ENCODE results near the gene FIBCD1.

The FIBCD1 gene

GRCh38 chr9:130893341-130894101 is 45.5 kb downstream of the FIBCD1 start:
- no peak for DNase-seq

DNA sequence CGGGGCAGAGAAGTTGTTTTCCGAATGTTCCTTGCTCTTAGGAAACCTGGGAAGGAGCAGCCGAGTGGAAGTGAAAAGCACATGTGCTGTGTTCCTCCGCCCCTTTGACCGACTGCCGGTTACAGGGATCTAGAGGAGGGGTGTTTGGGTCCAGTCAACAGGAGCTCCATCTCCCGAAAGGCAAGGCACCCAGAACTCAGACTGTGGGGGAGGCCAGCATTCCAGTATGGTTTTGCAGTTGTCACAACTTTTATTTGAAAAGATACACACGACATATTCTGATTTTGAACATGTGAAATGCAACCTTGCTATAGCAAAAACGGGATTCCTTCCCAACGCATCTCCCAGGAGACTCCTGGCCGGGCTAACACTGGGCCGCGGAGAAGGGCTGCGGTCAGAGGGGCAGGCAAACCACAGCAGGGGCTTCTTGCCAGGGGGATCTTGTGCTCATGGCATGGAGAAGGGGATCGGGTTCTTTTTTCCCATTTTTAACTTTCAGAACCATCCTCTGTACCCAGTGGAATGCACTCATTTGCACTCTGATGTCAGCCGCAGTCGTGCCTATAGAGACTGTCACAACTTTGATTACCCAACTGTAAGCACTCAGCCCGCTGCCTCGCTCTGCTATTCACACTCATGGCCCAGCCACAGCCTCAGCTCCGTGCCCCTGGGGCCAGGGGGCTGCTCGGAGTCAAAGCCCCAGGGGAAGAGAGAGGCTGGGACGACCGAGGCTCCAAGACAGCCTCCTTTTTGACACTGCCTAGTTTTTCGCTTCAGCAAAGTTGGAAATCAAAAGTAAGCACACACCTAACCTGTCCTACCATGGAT is 46.4 kb downstream of the FIBCD1 start:
- no peak for DNase-seq

DNA sequence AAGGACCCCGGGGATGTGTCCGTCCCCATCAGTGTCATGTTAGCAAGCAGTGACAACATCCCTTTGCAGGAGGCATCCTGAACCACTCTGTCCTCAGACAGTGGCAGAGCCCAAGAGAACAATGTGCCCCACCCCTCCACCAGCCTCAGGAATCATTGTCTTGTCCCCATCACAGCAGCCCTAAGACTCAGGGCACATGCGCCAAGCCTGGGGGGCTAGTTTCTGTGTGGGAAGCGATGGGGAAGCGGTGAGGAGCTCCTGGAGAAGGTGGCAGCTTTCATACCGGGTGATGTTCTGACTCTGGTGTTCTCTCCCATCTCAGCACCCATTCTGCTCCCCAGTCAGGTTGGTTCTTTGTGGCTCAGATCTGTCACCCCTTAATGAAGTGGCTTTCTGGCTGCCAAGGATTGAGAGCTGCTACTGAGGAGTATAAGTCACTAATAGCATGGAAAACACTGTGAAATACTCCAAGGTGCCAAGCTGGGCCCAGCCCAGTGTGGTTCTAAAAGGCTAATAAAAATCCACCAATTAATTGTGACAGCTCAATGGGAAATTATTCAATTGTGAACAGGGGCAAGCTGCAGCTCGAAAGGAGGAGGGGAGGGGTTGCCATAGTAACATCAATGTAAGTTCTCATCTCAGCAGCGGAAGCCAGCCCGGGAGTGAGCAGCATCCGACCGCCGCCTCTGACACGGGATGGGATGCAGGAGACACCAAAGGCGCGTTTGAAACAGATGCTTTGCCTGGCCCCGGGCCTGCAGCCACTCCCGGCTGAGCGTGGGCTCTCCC is 47.2 kb downstream of the FIBCD1 start:
- no peak for DNase-seq

- no peak for DNase-seq
Measured at GRCh38 chr9:130890870-130891687, 48.0 kb downstream of the FIBCD1 start.

DNA sequence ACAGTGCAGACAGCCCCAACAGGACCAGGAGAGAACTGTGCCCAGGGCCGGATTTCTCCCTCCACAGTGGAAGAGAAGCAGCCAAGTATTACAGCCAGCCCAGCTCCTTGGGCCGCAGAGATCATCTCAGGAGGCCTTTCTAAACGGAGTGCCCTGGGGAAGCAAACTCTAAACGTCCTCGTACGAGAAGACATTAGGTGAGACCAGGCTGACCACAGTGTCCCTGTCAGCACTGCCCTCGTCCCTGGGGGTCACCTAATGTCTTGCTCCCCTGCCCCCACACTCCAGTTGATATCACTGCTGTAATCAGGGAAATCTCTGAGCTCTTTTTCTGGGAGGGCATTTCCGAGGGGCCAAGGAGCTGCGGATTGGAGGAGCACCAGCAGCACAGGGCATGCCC is 48.9 kb downstream of the FIBCD1 start:
- no peak for DNase-seq

DNA sequence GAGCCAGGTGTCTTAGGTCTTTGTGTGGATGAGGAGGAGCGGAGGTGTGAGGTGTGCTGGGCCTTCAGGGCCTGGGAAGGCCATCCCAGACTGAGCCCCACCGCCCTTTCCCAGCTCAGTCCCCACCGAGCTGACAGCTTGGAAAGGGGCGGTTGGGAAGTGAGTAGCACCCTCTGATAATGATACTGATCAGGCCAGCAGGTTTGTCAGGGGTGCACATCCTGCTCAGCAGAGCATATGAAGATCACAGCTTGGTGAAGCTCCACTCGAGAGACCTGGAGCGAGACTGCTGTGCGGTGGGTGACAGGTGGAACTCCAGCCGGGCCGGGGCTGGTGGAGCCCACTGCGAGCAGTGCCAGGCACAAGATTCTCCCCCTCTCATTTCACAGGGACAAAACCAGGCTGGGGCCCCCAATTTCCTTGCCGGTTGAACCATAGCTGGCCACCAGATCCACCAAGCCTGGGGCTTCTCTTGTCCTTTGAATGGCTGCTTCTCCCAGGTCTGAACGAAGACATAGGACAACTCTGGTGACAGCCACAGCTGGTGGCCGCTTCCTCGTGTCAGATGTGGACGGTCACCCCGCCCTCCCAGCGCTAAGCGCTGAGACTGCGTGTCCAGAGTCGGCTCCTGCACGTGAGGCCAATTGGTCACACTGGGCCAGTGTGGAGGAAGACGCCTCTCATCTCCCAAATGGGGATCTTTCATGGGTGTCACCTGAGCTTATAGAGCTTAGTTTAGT is 50.7 kb downstream of the FIBCD1 start:
- DNase-seq, result no peak

- no peak for DNase-seq
Measured at GRCh38 chr9:130887494-130888144, 51.4 kb downstream of the FIBCD1 start.

GRCh38 chr9:130886981-130887380 is 52.1 kb downstream of the FIBCD1 start:
- DNase-seq, result no peak

DNA sequence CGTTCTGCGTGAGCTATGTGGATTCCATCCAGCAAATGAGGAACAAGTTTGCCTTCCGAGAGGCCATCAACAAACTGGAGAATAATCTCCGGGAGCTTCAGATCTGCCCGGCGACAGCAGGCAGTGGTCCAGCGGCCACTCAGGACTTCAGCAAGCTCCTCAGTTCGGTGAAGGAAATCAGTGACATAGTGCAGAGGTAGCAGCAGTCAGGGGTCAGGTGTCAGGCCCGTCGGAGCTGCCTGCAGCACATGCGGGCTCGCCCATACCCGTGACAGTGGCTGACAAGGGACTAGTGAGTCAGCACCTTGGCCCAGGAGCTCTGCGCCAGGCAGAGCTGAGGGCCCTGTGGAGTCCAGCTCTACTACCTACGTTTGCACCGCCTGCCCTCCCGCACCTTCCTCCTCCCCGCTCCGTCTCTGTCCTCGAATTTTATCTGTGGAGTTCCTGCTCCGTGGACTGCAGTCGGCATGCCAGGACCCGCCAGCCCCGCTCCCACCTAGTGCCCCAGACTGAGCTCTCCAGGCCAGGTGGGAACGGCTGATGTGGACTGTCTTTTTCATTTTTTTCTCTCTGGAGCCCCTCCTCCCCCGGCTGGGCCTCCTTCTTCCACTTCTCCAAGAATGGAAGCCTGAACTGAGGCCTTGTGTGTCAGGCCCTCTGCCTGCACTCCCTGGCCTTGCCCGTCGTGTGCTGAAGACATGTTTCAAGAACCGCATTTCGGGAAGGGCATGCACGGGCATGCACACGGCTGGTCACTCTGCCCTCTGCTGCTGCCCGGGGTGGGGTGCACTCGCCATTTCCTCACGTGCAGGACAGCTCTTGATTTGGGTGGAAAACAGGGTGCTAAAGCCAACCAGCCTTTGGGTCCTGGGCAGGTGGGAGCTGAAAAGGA is 53.3 kb downstream of the FIBCD1 start:
- DNase-seq, result no peak

GRCh38 chr9:130884542-130885483 is 54.2 kb downstream of the FIBCD1 start:
- DNase-seq, result no peak

- no peak for DNase-seq
Measured at GRCh38 chr9:130884111-130884531, 54.9 kb downstream of the FIBCD1 start.

- DNase-seq, result no peak
Measured at GRCh38 chr9:130883479-130883878, 55.6 kb downstream of the FIBCD1 start.

DNA sequence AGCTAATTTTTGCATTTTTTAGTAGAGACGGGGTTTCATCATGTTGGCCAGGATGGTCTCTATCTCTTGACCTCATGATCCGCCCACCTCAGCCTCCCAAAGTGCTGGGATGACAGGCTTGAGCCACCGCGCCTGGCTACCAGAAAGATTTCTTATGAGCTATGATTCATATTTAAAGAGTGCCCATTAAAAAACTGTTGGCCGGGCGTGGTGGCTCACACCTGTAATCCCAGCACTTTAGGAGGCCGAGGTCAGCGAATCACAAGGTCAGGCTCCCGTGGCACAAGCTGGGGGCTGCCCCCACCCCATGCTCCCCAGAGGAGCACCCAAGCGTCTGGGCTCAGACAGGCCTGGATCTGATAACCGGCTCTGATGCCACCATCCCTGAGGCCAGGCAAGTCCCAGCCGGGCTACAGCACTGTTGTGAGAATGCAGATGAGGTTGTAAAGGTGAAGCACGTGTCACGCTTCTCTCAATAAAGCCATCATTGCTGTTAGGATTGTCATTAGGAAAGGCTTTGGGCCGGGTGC is 56.3 kb downstream of the FIBCD1 start:
- DNase-seq, result no peak

GRCh38 chr9:130881516-130881915 is 57.5 kb downstream of the FIBCD1 start:
- DNase-seq, result no peak

DNA sequence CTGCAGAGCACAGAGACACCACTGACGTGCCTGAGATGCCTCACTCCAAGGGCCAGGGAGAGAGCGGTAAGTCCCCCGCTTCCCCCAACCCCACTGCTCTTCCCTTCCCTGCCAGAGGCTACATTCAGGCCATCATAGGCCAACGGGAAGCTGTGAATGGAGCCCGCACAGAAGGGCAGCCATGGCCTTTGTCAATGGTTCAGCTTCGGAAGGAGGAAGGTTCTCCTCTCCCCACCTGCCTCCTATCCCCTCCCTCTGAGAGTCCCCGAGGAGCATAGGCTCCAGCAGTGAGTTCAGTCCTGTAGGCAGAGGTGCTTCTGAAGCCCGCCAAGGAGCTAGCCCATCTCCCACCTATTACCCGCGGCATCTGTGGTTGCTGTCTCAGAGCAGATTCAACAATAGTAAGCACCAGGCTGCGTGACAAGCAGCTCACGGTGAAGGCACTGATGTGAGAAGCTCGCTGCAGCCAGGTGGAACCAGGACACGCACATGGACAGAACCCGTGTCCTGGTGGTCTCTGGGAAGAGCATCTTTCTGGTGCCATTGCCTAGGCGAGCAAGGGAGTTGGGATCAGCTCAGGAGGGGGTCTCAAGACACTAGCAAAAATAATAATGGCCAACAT is 58.3 kb downstream of the FIBCD1 start:
- no peak for DNase-seq

DNA sequence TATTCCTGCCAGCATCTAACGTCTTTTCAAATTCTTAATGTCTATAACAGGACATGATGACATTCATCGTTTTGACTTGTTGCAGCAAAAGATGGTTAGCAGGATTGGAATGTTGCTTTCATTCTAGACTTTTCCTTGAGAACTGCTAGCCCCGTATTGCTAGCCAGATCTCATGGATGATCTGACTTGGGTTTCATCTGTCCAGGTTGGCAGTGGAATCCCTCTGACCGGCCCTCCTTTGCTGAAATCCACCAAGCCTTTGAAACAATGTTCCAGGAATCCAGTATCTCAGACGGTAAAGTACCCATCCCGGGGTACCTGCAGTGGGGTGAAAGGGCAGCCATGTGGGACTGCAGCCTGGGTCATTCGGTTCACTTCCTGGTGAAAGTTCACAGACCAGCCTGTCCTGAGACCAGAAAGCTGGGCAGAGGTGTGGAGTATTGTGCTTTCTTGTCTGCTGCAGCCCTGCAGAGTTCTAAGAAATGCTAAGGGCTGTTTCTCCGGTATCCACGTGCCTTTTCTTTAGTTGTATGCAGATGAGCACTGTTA is 59.1 kb downstream of the FIBCD1 start:
- no peak for DNase-seq

- no peak for DNase-seq
Measured at GRCh38 chr9:130878295-130878694, 60.8 kb downstream of the FIBCD1 start.

DNA sequence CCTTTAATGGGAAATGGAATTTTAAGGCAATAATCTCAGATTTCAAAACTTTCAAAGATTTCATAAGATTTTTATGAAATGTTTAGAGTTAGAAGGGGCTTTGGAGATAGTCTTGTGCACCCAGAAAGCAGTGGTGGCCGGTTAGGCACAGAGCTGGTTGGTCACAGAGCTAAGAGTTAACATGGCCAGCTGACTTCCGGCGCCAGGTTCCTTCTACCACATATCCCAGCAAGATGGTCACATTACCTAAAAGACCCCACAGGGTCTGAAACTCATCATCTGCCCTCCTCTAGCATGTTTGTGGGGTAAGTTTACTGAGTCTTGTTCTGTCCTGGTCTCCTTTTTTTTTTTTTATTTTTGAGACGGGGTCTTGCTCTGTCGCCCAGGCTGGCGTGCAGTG is 61.7 kb downstream of the FIBCD1 start:
- no peak for DNase-seq

Measured in activated effector memory CD4-positive, alpha-beta T cell treated with anti-CD3 and anti-CD28 coated beads, Interleukin-2, amount 50 U/mL, for 16 hours (primary cell).